ENCODE results near the gene C1orf52. TPM values are rescaled to one million over a fixed set of nuclear protein-coding genes. Genes with fewer than 3 reads are reported as not detected.
"Not testable (repeated sequence)": the region's sequence is repeated elsewhere in the genome, so short reads cannot be mapped to it uniquely, and the experiment has no call there.

C1orf52 gene
- total and polyA plus RNA-seq, 7 donors, result 10.2 to 28.8 (median 15.1) TPM

- Histone ChIP-seq H3K27me3 (ENCODE audit: insufficient read depth in 3 of 3, low read length in 2 of 3) (no peaks in the 10 kb centered on the region), H3K4me3 (no peak overlapping the region), H3K27ac (no peak overlapping the region), H3K36me3 (ENCODE audit: insufficient read depth in 1 of 2, low read depth in 1 of 2) (peaks cover 2 to 47% of the 10 kb centered on the region in 2 donors), H3K4me1 (peaks cover 10% of the 10 kb centered on the region), H3K9me3 (no peaks in the 10 kb centered on the region)
- intact Hi-C loops (cut with DNase I), result loop anchor here in 1 of 2 donors (10.0 kb wide), 1 partner anchor 758 kb away; the partner anchor contains the start of genes GNG5 and SPATA1
- DNase-seq (no peak), ATAC-seq (no peak)
- TF ChIP-seq CTCF (IDR thresholded peaks at IDR 0.05), result no peak
Measured at GRCh38 chr1:85262985-85263384, 3.5 kb upstream of the C1orf52 start.

- no peaks in the 10 kb centered on the region for H3K27me3 ChIP-seq (ENCODE audit: insufficient read depth in 3 of 3, low read length in 2 of 3)
- peaks cover 23% of the 10 kb centered on the region for H3K4me1 ChIP-seq
- peak overlapping the region; percentile 93 for H3K27ac ChIP-seq
- intact Hi-C loops (cut with DNase I), result loop anchor here (1.0 to 10.0 kb wide), 6 partner anchors 58 to 755 kb away; partner anchors contain the start of genes GNG5 (in 1 of the 2), SPATA1 (in 1 of the 2) and SYDE2 (in 1 of the 2)
- 5 to 10% (median 6%) methylated on average over 7 of the region's 7 CpGs for WGBS, 3 donors
- DNase-seq, result no peak
- ATAC-seq, result peak; percentile 42 to 57 (median 46)
- no peaks in the 10 kb centered on the region for H3K9me3 ChIP-seq
- H3K4me3 ChIP-seq, result peak overlapping the region; percentile 95
- peaks cover 2 to 45% of the 10 kb centered on the region in 2 donors for H3K36me3 ChIP-seq (ENCODE audit: insufficient read depth in 1 of 2, low read depth in 1 of 2)
- no peak for TF ChIP-seq CTCF (IDR thresholded peaks at IDR 0.05)
Measured at GRCh38 chr1:85259912-85260274, 431 bp upstream of the C1orf52 start.

- intact Hi-C loops (cut with DNase I), result loop anchor here (1.0 to 10.0 kb wide), 5 partner anchors 56 to 313 kb away; partner anchors contain the start of gene SYDE2 (in 1 of the 2)
- peaks cover 23% of the 10 kb centered on the region for H3K4me1 ChIP-seq
Measured at GRCh38 chr1:85258536-85259117, 835 bp downstream of the C1orf52 start.

GRCh38 chr1:85249042-85249441 is 10.4 kb downstream of the C1orf52 start:
- H3K27me3 ChIP-seq (ENCODE audit: insufficient read depth in 3 of 3, low read length in 2 of 3); DNase-seq; ATAC-seq; intact Hi-C loops (cut with DNase I); H3K9me3 ChIP-seq; H3K27ac ChIP-seq; H3K4me1 ChIP-seq; H3K4me3 ChIP-seq: not testable (repeated sequence)
- 75 to 95% (median 92%) methylated on average over 3 of the region's 3 CpGs for WGBS, 3 donors
- H3K36me3 ChIP-seq (ENCODE audit: insufficient read depth in 1 of 2, low read depth in 1 of 2), result peaks cover 0 to 30% of the 10 kb centered on the region in 2 donors

More at GRCh38 chr1:85258536-85259117, 835 bp downstream of the C1orf52 start:
- Histone ChIP-seq H3K9me3 (no peaks in the 10 kb centered on the region), H3K4me3 (peak overlapping the region; percentile 95), H3K27ac (peak overlapping the region; percentile 93), H3K36me3 (ENCODE audit: insufficient read depth in 1 of 2, low read depth in 1 of 2) (peaks cover 0 to 40% of the 10 kb centered on the region in 2 donors), H3K27me3 (ENCODE audit: insufficient read depth in 3 of 3, low read length in 2 of 3) (no peaks in the 10 kb centered on the region)
- no peak for DNase-seq
- TF ChIP-seq CTCF (IDR thresholded peaks at IDR 0.05), result no peak
- 5 to 7% (median 6%) methylated on average over 18 to 19 of the region's 19 CpGs for WGBS, 3 donors
- peak in 1 of 4 donors; percentile 6 for ATAC-seq

GRCh38 chr1:85245891-85246290 is 13.6 kb downstream of the C1orf52 start:
- Histone ChIP-seq H3K4me3 (no peak overlapping the region), H3K9me3 (no peaks in the 10 kb centered on the region), H3K4me1 (peaks cover 16% of the 10 kb centered on the region), H3K36me3 (ENCODE audit: insufficient read depth in 1 of 2, low read depth in 1 of 2) (peaks cover 0 to 5% of the 10 kb centered on the region in 2 donors), H3K27ac (no peak overlapping the region), H3K27me3 (ENCODE audit: insufficient read depth in 3 of 3, low read length in 2 of 3) (no peaks in the 10 kb centered on the region)
- intact Hi-C loops (cut with DNase I), result no loop called here
- DNase-seq (no peak), ATAC-seq (no peak)
- WGBS, 3 donors, result 71 to 88% (median 79%) methylated on average over 1 of the region's 1 CpG
- no peak for TF ChIP-seq CTCF (IDR thresholded peaks at IDR 0.05)
